NCI-H2107 (cell line): ENCODE results near the gene C16orf96.

Experiments
- DNase-seq: peaks from one replicate; lab custom pipeline; 2025; lab: John Stamatoyannopoulos, UW

C16orf96 gene

GRCh38 chr16:4646773-4647643, 90.9 kb downstream of the C16orf96 start:
- DNase-seq, result no peak

DNA sequence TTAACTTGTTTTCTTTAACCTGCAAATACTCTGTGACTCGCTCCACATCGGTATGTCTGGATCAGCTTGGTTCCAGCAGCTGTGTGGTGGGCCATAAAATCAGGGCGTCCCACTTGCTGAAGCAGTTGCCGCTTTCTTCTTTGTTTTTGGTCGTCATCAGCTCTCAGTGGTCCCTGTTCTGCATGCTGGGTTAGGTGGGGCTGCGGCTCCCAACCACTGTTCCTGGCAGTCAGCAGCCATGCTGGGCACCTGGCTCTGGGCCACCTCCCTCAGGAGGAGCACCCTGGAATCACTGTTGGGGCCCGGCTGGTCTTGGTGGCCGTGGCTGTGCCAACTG, 91.5 kb downstream of the C16orf96 start:
- no peak for DNase-seq

GRCh38 chr16:4648917-4649316, 92.8 kb downstream of the C16orf96 start:
- no peak for DNase-seq

- DNase-seq, result no peak
Observed at GRCh38 chr16:4649744-4650442, 93.8 kb downstream of the C16orf96 start.
